ENCODE measurements around the gene TTBK2. TPM values are rescaled to one million over a fixed set of nuclear protein-coding genes. Genes with fewer than 3 reads are reported as not detected.
A peak's percentile ranks its signal among the peaks of the same experiment; 100 is the strongest.

Gene TTBK2
- total RNA-seq, 2 experiments from 2014 or later = 17.5 to 20.1 TPM

GRCh38 chr15:42800731-42801474, 119.7 kb downstream of the TTBK2 start:
- Histone ChIP-seq H3K9me3 (ENCODE audit: control insufficient read depth in 1 of 2, insufficient read depth in 1 of 2, low read length in 2 of 2) (no peaks in the 10 kb centered on the region), H3K4me3 (ENCODE audit: low read length) (no peak overlapping the region), H3K27me3 (ENCODE audit: control insufficient read depth in 1 of 2, insufficient read depth in 2 of 2, low read length in 2 of 2) (no peaks in the 10 kb centered on the region), H3K27ac (ENCODE audit: low read depth in 1 of 2, low read length in 2 of 2) (no peak overlapping the region), H3K4me1 (ENCODE audit: insufficient read depth, low read length) (no peaks in the 10 kb centered on the region), H3K36me3 (ENCODE audit: insufficient read depth, low read length) (peaks cover 24% of the 10 kb centered on the region)
- peak in 2 of 14 experiments; percentile 6 to 19 for DNase-seq
- Mint-ChIP-seq H3K27ac (no peak overlapping the region), H3K9me3 (no peaks in the 10 kb centered on the region), H3K27me3 (no peaks in the 10 kb centered on the region), H3K4me3 (no peak overlapping the region), H3K4me1 (ENCODE audit: low read depth) (no peaks in the 10 kb centered on the region), H3K36me3 (ENCODE audit: low read depth) (peaks cover 56% of the 10 kb centered on the region)
- ChIA-PET POLR2A (interaction anchor here (0.5 to 0.6 kb wide), 2 partner anchors 16 to 70 kb away, joined by 3 to 4 read pairs; no protein-coding TSS in a partner anchor), CTCF (interaction anchor here (1.0 kb wide), 2 partner anchors 11 to 126 kb away, joined by 3 to 4 read pairs; no protein-coding TSS in a partner anchor)
- no peak for ATAC-seq (ENCODE audit: poor library complexity)
- TF ChIP-seq, protein P1, sequence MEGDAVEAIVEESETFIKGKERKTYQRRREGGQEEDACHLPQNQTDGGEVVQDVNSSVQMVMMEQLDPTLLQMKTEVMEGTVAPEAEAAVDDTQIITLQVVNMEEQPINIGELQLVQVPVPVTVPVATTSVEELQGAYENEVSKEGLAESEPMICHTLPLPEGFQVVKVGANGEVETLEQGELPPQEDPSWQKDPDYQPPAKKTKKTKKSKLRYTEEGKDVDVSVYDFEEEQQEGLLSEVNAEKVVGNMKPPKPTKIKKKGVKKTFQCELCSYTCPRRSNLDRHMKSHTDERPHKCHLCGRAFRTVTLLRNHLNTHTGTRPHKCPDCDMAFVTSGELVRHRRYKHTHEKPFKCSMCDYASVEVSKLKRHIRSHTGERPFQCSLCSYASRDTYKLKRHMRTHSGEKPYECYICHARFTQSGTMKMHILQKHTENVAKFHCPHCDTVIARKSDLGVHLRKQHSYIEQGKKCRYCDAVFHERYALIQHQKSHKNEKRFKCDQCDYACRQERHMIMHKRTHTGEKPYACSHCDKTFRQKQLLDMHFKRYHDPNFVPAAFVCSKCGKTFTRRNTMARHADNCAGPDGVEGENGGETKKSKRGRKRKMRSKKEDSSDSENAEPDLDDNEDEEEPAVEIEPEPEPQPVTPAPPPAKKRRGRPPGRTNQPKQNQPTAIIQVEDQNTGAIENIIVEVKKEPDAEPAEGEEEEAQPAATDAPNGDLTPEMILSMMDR (IDR thresholded peaks at IDR 0.05) = no peak
- intact Hi-C loops (cut with DNase I, micrococcal nuclease) = no loop called here

DNA sequence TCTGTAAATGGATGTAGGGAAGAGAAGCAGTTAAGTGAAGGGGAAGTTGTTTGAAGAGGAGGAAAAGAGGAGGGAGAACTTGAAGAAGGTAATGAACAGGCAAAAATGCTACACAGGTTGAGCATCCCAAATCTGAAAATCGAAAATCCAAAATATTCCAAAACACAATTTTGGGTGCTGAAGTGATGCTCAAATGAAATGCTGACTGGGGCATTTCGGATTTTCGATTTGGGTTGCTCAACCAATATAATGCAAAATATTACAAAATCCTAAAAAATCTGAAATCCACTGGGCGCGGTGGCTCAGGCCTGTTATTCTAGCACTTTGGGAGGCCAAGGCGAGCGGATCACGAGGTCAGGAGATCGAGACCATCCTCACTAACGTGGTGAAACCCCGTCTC, 121.8 kb downstream of the TTBK2 start:
- no peak overlapping the region for H3K4me3 ChIP-seq (ENCODE audit: low read length)
- H3K27ac ChIP-seq (ENCODE audit: low read depth in 1 of 2, low read length in 2 of 2) = no peak overlapping the region
- TF ChIP-seq, protein P1 (IDR thresholded peaks at IDR 0.05) = no peak
- no peaks in the 10 kb centered on the region for H3K27me3 ChIP-seq (ENCODE audit: control insufficient read depth in 1 of 2, insufficient read depth in 2 of 2, low read length in 2 of 2)
- Mint-ChIP-seq H3K27ac (no peak overlapping the region), H3K27me3 (no peaks in the 10 kb centered on the region), H3K9me3 (no peaks in the 10 kb centered on the region), H3K4me3 (no peak overlapping the region), H3K36me3 (ENCODE audit: low read depth) (peaks cover 56% of the 10 kb centered on the region), H3K4me1 (ENCODE audit: low read depth) (no peaks in the 10 kb centered on the region)
- intact Hi-C loops (cut with DNase I, micrococcal nuclease) = loop anchor here (5.0 kb wide), 1 partner anchor 128 kb away; no protein-coding TSS in a partner anchor
- no peaks in the 10 kb centered on the region for H3K9me3 ChIP-seq (ENCODE audit: control insufficient read depth in 1 of 2, insufficient read depth in 1 of 2, low read length in 2 of 2)
- H3K4me1 ChIP-seq (ENCODE audit: insufficient read depth, low read length) = no peaks in the 10 kb centered on the region
- DNase-seq = no peak
- peaks cover 24% of the 10 kb centered on the region for H3K36me3 ChIP-seq (ENCODE audit: insufficient read depth, low read length)
- ChIA-PET POLR2A (no interaction called here), CTCF (no interaction called here)
- no peak for ATAC-seq (ENCODE audit: poor library complexity)

DNA sequence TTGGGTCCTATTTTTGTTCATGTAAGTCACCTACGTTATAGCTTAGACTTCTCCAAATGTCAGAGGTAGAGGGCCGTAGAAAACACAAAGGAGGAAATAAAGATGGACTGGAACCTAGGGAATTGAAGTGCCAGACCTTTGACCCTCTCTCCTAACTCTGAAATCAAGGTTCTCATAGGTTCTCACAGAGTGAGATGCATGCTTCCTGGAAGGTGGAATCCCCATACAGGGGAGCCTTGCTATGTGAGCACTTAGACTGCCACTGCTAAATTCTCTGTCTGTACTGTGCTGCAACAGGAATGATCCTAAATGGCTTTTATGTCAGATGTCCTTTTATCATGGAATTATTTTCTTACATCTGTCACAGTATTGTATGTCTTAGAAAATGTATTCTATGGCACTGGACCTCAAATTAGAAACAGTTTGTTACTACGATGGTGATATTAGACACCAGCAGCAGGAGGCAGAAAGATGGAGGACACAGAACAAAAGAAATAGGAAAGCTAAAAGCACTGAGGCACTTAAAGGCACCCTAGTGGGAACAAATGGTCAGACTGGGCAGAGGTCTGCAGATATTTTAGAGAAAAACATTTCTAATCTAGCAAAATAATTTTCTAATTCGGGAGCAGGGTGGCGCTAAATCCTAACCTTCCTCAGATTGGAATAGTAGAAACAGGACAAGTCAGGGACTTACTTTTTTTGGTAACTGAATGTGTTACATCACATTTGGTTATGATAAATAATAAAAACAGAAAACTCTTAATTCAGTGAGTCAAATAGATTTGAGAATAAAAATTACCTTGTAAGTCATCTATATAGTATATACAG, 123.4 kb downstream of the TTBK2 start:
- Mint-ChIP-seq H3K27ac (no peak overlapping the region), H3K4me3 (no peak overlapping the region), H3K4me1 (ENCODE audit: low read depth) (no peaks in the 10 kb centered on the region), H3K9me3 (no peaks in the 10 kb centered on the region), H3K36me3 (ENCODE audit: low read depth) (peaks cover 54% of the 10 kb centered on the region), H3K27me3 (no peaks in the 10 kb centered on the region)
- Histone ChIP-seq H3K27me3 (ENCODE audit: control insufficient read depth in 1 of 2, insufficient read depth in 2 of 2, low read length in 2 of 2) (no peaks in the 10 kb centered on the region), H3K36me3 (ENCODE audit: insufficient read depth, low read length) (peaks cover 18% of the 10 kb centered on the region), H3K9me3 (ENCODE audit: control insufficient read depth in 1 of 2, insufficient read depth in 1 of 2, low read length in 2 of 2) (no peaks in the 10 kb centered on the region), H3K4me3 (ENCODE audit: low read length) (no peak overlapping the region), H3K4me1 (ENCODE audit: insufficient read depth, low read length) (no peaks in the 10 kb centered on the region), H3K27ac (ENCODE audit: low read depth in 1 of 2, low read length in 2 of 2) (no peak overlapping the region)
- CTCF ChIA-PET = interaction anchor here (0.5 kb wide), 1 partner anchor 13 kb away, joined by 4 read pairs; no protein-coding TSS in a partner anchor
- no peak for ATAC-seq (ENCODE audit: poor library complexity)
- TF ChIP-seq, protein P1 (IDR thresholded peaks at IDR 0.05) = no peak
- intact Hi-C loops (cut with DNase I, micrococcal nuclease) = loop anchor here (5.0 kb wide), 1 partner anchor 130 kb away; no protein-coding TSS in a partner anchor
- DNase-seq = no peak
- POLR2A ChIA-PET = no interaction called here

All from CD4-positive, alpha-beta T cell (primary cell).